Measurements from ENCODE around the gene CT45A3.
"Not testable (repeated sequence)": the region's sequence is repeated elsewhere in the genome, so short reads cannot be mapped to it uniquely, and the experiment has no call there.

The CT45A3 gene, protein sequence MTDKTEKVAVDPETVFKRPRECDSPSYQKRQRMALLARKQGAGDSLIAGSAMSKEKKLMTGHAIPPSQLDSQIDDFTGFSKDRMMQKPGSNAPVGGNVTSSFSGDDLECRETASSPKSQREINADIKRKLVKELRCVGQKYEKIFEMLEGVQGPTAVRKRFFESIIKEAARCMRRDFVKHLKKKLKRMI

DNA sequence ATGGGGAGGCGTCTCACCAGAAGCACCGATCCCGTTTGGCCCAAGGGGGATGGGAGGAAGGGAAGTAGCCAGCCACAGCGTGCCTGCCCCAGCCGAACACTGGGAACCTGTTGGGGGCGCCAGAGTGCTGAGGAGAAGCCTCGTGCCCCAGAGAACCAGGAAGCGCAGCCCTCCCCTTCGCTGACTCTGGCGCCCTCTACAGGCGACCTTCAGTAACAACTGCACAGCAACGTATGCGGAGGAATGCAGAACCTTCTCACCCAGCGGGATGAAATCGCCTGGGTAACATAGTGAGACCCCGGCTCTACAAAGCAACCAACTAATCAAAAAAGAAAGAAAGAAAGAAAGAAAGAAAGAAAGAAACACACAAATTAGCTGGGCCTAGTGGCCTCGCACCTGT, at the start of gene CT45A3:
Gene CT45A3 (minus strand): TSS at position 101 of the 400 bp plus-strand sequence. CDS start 3,747 bp downstream, outside the sequence.
- DNase-seq (ENCODE audit: low spot score) = not testable (repeated sequence)

- not testable (repeated sequence) for DNase-seq (ENCODE audit: low spot score)
Measured at GRCh38 chrX:135802687-135803086, 34.7 kb upstream of the CT45A3 start, which contains the start of gene CT45A6. Gene CT45A6, minus strand, starts transcription at chrX:135802787. Its CDS starts 3,794 bp downstream, at chrX:135798993.

DNA sequence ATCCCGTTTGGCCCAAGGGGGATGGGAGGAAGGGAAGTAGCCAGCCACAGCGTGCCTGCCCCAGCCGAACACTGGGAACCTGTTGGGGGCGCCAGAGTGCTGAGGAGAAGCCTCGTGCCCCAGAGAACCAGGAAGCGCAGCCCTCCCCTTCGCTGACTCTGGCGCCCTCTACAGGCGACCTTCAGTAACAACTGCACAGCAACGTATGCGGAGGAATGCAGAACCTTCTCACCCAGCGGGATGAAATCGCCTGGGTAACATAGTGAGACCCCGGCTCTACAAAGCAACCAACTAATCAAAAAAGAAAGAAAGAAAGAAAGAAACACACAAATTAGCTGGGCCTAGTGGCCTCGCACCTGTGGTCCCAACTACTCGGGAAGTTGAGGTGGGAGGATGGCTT, 17.4 kb upstream of the CT45A3 start, which contains the start of gene CT45A5:
Gene CT45A5 (minus strand): TSS at position 101 of the 400 bp plus-strand sequence. CDS start 3,774 bp downstream, outside the sequence.
- not testable (repeated sequence) for DNase-seq (ENCODE audit: low spot score)

DNA sequence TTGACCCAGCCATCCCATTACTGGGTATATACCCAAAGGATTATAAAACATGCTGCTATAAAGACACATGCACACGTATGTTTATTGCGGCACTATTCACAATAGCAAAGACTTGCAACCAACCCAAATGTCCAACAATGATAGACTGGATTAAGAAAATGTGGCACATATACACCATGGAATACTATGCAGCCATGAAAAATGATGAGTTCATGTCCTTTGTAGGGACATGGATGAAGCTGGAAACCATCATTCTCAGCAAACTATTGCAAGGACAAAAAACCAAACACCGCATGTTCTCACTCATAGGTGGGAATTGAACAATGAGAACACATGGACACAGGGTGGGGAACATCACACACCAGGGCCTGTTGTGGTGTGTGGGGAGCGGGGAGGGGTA, 23.3 kb downstream of the CT45A3 start:
- not testable (repeated sequence) for DNase-seq (ENCODE audit: low spot score)

GRCh38 chrX:135741192-135741715, 26.7 kb downstream of the CT45A3 start:
- DNase-seq (ENCODE audit: low spot score) = no peak

GRCh38 chrX:135740681-135741149, 27.3 kb downstream of the CT45A3 start:
- DNase-seq (ENCODE audit: low spot score) = peak; percentile 5

DNA sequence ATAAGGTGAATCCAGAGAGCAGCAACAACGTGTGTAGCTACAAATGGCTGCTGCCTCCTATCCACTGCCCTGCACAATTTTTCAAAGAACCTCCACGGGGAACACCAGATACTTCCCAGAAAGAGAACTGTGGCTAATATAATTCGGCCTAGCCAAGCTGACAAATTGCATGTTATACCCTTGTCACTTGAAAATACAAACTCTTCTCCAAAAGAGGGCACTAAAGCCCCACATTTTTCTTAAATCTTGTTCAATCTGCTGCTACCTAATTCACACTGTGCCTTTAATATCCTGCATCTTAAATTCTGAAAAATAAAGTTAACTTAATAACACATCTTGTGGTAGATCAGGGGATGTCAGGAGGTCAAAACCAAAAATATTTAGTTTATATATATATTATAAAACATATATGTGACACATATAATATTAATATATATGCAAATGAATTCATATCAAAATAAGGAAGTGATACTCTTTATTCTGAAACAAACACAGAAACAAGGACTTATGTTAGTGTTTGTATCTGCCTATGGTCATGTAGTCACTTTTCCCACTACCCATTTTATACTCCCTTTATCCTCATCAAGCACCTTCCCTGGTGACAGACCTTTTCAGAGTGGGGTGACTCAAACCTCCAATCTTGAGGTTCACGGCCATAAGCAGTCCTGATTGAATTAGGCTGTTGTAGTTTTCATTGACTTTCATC, 30.5 kb downstream of the CT45A3 start:
- DNase-seq (ENCODE audit: low spot score) = no peak

- not testable (repeated sequence) for DNase-seq (ENCODE audit: low spot score)
Measured at GRCh38 chrX:135734666-135735065, 33.3 kb downstream of the CT45A3 start.

- no peak for DNase-seq (ENCODE audit: low spot score)
Measured at GRCh38 chrX:135713795-135714194, 54.2 kb downstream of the CT45A3 start.

DNA sequence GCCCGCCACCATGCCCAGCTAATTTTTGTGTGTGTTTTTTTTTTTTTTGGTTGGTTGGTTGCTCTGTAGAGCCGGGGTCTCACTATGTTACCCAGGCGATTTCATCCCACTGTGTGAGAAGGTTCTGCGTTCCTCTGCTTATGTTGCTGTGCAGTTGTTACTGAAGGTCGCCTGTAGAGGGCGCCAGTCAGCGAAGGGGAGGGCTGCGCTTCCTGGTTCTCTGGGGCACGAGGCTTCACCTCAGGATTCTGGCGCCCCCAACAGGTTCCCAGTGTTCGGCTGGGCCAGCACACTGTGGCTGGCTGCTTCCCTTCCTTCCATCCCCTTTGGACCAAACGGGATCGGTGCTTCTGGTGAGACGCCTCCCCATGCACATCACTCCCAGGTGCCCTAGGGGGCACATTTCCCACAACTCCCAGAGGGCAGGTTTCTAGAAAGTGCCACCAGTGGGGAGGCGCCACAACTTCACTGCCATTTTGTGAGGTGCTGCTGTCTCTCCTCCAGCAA, 54.8 kb downstream of the CT45A3 start, which contains the start of gene CT45A1:
Gene CT45A1 (plus strand): TSS at position 457 of the 507 bp plus-strand sequence. CDS start 5,302 bp downstream, outside the sequence.
- DNase-seq (ENCODE audit: low spot score) = not testable (repeated sequence)
